Smooth muscle cell (in vitro differentiated cells): Measurements from ENCODE around the gene DDIAS. TPM values are rescaled to one million over a fixed set of nuclear protein-coding genes. Genes with fewer than 3 reads are reported as not detected.

Source experiments
- DNase-seq: peaks from one replicate; lab custom pipeline; 2025; ENCODE audit not compliant: unreplicated experiment; lab: John Stamatoyannopoulos, UW
- H2AFZ ChIP-seq: fragments of 200-600 bp; sonication (generic); 2 replicates; pipeline ENCODE4 v1.6.0; 2016; ENCODE audit warnings: antibody characterized with exemption, low read depth, mild to moderate bottlenecking
- H3F3A ChIP-seq: fragments of 200-600 bp; sonication (generic); 2 replicates; pipeline ENCODE4 v1.6.0; 2017; ENCODE audit warnings: antibody characterized with exemption, low read depth
- H3K27ac ChIP-seq: fragments of 200-600 bp; sonication (generic); 2 replicates; pipeline ENCODE4 v1.5.1; 2016; ENCODE audit warnings: low read depth, mild to moderate bottlenecking
- H3K27me3 ChIP-seq: fragments of 200-600 bp; sonication (generic); 2 replicates; pipeline ENCODE4 v1.6.1; 2016; ENCODE audit warnings: low read depth, mild to moderate bottlenecking
- H3K36me3 ChIP-seq: fragments of 200-600 bp; sonication (generic); 2 replicates; pipeline ENCODE4 v1.5.1; 2016; ENCODE audit warnings: low read depth
- H3K4me1 ChIP-seq: fragments of 200-600 bp; sonication (generic); 2 replicates; pipeline ENCODE4 v1.5.1; 2016; ENCODE audit warnings: low read depth
- H3K4me2 ChIP-seq: fragments of 200-600 bp; sonication (generic); 2 replicates; pipeline ENCODE4 v1.6.0; 2016; ENCODE audit warnings: mild to moderate bottlenecking
- H3K4me3 ChIP-seq: fragments of 200-600 bp; sonication (generic); 2 replicates; pipeline ENCODE4 v1.5.1; 2016; ENCODE audit warnings: mild to moderate bottlenecking
- H3K79me2 ChIP-seq: fragments of 200-600 bp; sonication (generic); 2 replicates; pipeline ENCODE4 v1.6.0; 2016; ENCODE audit warnings: low read depth, mild to moderate bottlenecking
- H3K9ac ChIP-seq: fragments of 200-600 bp; sonication (generic); 2 replicates; pipeline ENCODE4 v1.6.0; 2016; ENCODE audit warnings: low read depth
- H3K9me3 ChIP-seq: fragments of 200-600 bp; sonication (generic); replicated peaks from 2 replicates; pipeline ENCODE4 v1.5.1; 2016; ENCODE audit warnings: low read depth
- H4K20me1 ChIP-seq: fragments of 200-600 bp; sonication (generic); 2 replicates; pipeline ENCODE4 v1.6.0; 2016; ENCODE audit warnings: low read depth
- WGBS: methylation state at CpG from one replicate; pipeline ENCODE4 v1.1.7; 2016; ENCODE audit warnings: low lambda C conversion rate; 5-methylcytosine and 5-hydroxymethylcytosine counted together
- polyA plus RNA-seq: library from polyadenylated mRNA; unstranded; fragments of >200 nt; fragmentation: Nextera tagmentation; extraction: Ambion mirVana; gene quantifications from 2 replicates; pipeline ENCODE4 v1.2.1, GENCODE V29; 2016
- total RNA-seq: library from RNA; depleted of rRNA; stranded (reverse); fragments of >200 nt; gene quantifications from 2 replicates; pipeline ENCODE4 v1.2.3, GENCODE V29; 2014
- TF ChIP-seq, protein P1 (sequence below): fragments of 200-600 bp; sonication (generic); IDR thresholded peaks from 2 replicates; pipeline ENCODE4 v1.5.1; 2017; ENCODE audit warnings: borderline replicate concordance, mild to moderate bottlenecking, antibody characterized with exemption; ENCODE audit not compliant: insufficient read depth, poor library complexity, severe bottlenecking

The DDIAS gene
- total and polyA plus RNA-seq, 2 experiments from 2014 or later: 3.1 to 5.9 TPM

DNA sequence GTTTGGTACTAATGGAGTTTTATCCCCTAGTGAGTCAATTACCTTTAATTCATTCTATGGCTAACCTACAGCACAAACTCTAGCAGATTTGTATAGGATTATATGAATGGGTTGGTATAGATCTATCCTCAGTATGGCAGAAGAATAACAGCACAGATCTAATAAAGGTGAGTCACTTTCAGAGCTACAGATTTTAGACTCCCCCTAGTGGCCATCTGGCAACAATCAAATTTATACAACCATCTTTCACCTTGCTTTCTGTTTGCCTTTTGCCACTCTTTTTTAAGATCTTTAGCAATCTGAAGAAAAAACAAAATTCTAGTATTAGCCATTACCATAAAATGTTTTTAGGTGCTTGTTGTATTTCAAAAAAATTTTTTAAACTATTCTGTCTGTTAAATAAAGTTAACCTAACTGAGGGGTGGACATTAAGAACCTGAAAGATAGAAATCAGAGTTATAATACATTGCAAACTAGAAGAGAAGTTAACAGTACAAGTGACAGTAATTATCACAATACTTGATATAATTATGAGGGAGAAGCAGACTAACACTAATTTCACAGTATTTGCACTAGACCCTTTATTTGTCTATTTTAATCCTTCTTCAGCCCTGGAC is 25.8 kb downstream of the DDIAS start:
- no peak overlapping the region for H3K4me3 ChIP-seq
- H3K9ac ChIP-seq: no peak overlapping the region
- H3K27ac ChIP-seq: no peak overlapping the region
- no peaks in the 10 kb centered on the region for H3K4me1 ChIP-seq
- DNase-seq: no peak
- peaks cover 4% of the 10 kb centered on the region for H3F3A ChIP-seq
- no peaks in the 10 kb centered on the region for H4K20me1 ChIP-seq
- H3K79me2 ChIP-seq: no peaks in the 10 kb centered on the region
- no peaks in the 10 kb centered on the region for H3K9me3 ChIP-seq
- no peak overlapping the region for H2AFZ ChIP-seq
- TF ChIP-seq, protein P1, sequence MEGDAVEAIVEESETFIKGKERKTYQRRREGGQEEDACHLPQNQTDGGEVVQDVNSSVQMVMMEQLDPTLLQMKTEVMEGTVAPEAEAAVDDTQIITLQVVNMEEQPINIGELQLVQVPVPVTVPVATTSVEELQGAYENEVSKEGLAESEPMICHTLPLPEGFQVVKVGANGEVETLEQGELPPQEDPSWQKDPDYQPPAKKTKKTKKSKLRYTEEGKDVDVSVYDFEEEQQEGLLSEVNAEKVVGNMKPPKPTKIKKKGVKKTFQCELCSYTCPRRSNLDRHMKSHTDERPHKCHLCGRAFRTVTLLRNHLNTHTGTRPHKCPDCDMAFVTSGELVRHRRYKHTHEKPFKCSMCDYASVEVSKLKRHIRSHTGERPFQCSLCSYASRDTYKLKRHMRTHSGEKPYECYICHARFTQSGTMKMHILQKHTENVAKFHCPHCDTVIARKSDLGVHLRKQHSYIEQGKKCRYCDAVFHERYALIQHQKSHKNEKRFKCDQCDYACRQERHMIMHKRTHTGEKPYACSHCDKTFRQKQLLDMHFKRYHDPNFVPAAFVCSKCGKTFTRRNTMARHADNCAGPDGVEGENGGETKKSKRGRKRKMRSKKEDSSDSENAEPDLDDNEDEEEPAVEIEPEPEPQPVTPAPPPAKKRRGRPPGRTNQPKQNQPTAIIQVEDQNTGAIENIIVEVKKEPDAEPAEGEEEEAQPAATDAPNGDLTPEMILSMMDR: peak; percentile 78
- no peaks in the 10 kb centered on the region for H3K36me3 ChIP-seq
- H3K27me3 ChIP-seq: no peaks in the 10 kb centered on the region
- no peak overlapping the region for H3K4me2 ChIP-seq

DNA sequence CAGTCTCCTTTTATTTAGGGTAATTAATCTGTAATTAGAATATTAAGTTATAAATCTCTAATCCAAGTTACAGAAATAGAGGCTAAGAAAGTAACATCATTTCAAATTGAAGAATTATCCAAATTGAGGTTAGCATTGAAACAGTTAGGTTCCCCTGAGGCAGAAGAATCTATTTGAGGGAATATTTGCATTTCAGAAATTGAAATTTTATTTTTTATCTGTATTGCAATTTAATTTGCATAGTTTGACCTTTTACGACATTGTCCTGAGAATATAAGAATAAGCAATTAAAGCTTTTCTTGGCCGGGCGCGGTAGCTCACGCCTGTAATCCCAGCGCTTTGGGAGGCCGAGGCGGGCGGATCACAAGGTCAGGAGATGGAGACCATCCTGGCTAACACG is 27.6 kb downstream of the DDIAS start:
- no peaks in the 10 kb centered on the region for H3K4me1 ChIP-seq
- no peak overlapping the region for H3K9ac ChIP-seq
- H3K36me3 ChIP-seq: no peaks in the 10 kb centered on the region
- no peaks in the 10 kb centered on the region for H3K9me3 ChIP-seq
- TF ChIP-seq, protein P1: no peak
- no peak overlapping the region for H3K4me2 ChIP-seq
- H3K4me3 ChIP-seq: no peak overlapping the region
- H3K79me2 ChIP-seq: no peaks in the 10 kb centered on the region
- H3F3A ChIP-seq: no peaks in the 10 kb centered on the region
- H4K20me1 ChIP-seq: no peaks in the 10 kb centered on the region
- no peak overlapping the region for H2AFZ ChIP-seq
- no peaks in the 10 kb centered on the region for H3K27me3 ChIP-seq
- 98% methylated on average over 10 of the region's 10 CpGs for WGBS
- no peak overlapping the region for H3K27ac ChIP-seq
- DNase-seq: no peak

DNA sequence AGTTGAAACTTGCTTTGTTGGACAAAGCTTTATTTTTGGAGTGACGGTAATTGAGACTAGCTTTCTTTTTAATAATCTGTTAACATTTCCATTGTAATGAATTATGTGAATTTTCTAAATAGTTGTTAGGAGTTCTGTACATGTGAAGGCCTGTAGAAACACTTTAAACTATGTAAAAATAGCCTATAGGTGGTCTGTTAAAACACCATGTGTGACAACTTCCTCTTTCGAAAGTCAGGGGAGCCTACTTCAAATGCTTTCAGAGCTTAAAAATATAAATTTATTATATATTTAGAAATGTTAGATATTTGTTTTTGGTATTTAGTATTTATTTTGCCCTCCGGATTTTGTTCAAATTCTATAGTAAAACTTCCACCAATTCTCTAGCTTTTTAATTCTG is 28.7 kb downstream of the DDIAS start:
- no peaks in the 10 kb centered on the region for H3F3A ChIP-seq
- TF ChIP-seq, protein P1: no peak
- no peak overlapping the region for H3K9ac ChIP-seq
- H3K27me3 ChIP-seq: no peaks in the 10 kb centered on the region
- no peak overlapping the region for H3K27ac ChIP-seq
- H3K79me2 ChIP-seq: no peaks in the 10 kb centered on the region
- H3K4me1 ChIP-seq: no peaks in the 10 kb centered on the region
- no peak overlapping the region for H3K4me3 ChIP-seq
- H4K20me1 ChIP-seq: no peaks in the 10 kb centered on the region
- H2AFZ ChIP-seq: no peak overlapping the region
- no peaks in the 10 kb centered on the region for H3K9me3 ChIP-seq
- no peak overlapping the region for H3K4me2 ChIP-seq
- no peaks in the 10 kb centered on the region for H3K36me3 ChIP-seq
- WGBS: 59% methylated on average over 3 of the region's 3 CpGs
- no peak for DNase-seq

DNA sequence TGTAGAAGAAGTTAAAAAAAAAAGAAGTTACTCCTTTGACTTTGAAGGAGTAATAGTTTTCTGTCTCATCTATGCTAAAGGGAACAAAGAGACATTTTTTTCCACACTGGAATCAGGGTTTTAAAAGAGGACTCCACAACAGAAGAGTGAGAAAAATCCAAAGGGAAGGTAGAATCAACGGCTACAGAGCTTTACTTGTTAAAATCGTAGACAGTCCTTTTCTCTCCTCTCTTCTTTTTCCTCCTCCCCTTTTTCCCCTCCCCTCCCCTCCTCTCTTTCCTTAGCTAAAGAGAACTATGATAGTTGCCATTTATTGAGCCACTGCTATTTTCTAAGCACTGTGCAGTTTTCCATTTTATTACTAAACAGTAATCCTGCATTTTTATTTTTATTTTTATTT is 29.2 kb downstream of the DDIAS start:
- Histone ChIP-seq H3K27me3 (no peaks in the 10 kb centered on the region), H3K36me3 (no peaks in the 10 kb centered on the region), H3K4me1 (no peaks in the 10 kb centered on the region), H3K27ac (no peak overlapping the region), H3K4me2 (no peak overlapping the region), H3K9me3 (no peaks in the 10 kb centered on the region), H3F3A (no peaks in the 10 kb centered on the region), H2AFZ (no peak overlapping the region), H3K4me3 (no peak overlapping the region), H4K20me1 (no peaks in the 10 kb centered on the region), H3K9ac (no peak overlapping the region), H3K79me2 (no peaks in the 10 kb centered on the region)
- 91% methylated on average over 2 of the region's 2 CpGs for WGBS
- DNase-seq: no peak
- TF ChIP-seq, protein P1: no peak
